ENCODE measurements around the gene CBFA2T3.
A peak's percentile ranks its signal among the peaks of the same experiment; 100 is the strongest.

CBFA2T3 gene

GRCh38 chr16:88856122-88856827 is 120.7 kb downstream of the CBFA2T3 start:
- in situ Hi-C loops (cut with HindIII; ENCODE audit: low sequenced_read_pairs): loop anchor here (25.0 kb wide), 1 partner anchor 94 kb away; no protein-coding TSS in a partner anchor
- H3K4me3 ChIP-seq (ENCODE audit: low read depth, low read length): peak overlapping the region; percentile 80
- no peak for TF ChIP-seq CTCF (IDR thresholded peaks at IDR 0.05; ENCODE audit: low read depth, low read length, missing control alignments)
- no peak for DNase-seq (ENCODE audit: low read depth)

GRCh38 chr16:88855736-88856121 is 121.3 kb downstream of the CBFA2T3 start:
- in situ Hi-C loops (cut with HindIII; ENCODE audit: low sequenced_read_pairs): loop anchor here (25.0 kb wide), 1 partner anchor 93 kb away; no protein-coding TSS in a partner anchor
- DNase-seq (ENCODE audit: low read depth): no peak
- no peak for TF ChIP-seq CTCF (IDR thresholded peaks at IDR 0.05; ENCODE audit: low read depth, low read length, missing control alignments)
- H3K4me3 ChIP-seq (ENCODE audit: low read depth, low read length): peak overlapping the region; percentile 80

- H3K4me3 ChIP-seq (ENCODE audit: low read depth, low read length): no peak overlapping the region
- in situ Hi-C loops (cut with HindIII; ENCODE audit: low sequenced_read_pairs): loop anchor here (25.0 kb wide), 1 partner anchor 93 kb away; no protein-coding TSS in a partner anchor
- TF ChIP-seq CTCF (IDR thresholded peaks at IDR 0.05; ENCODE audit: low read depth, low read length, missing control alignments): no peak
- DNase-seq (ENCODE audit: low read depth): no peak
These were observed 121.8 kb downstream of the CBFA2T3 start for GRCh38 chr16:88855176-88855575.

- in situ Hi-C loops (cut with HindIII; ENCODE audit: low sequenced_read_pairs): loop anchor here (25.0 kb wide), 1 partner anchor 92 kb away; no protein-coding TSS in a partner anchor
- H3K4me3 ChIP-seq (ENCODE audit: low read depth, low read length): no peak overlapping the region
- TF ChIP-seq CTCF (IDR thresholded peaks at IDR 0.05; ENCODE audit: low read depth, low read length, missing control alignments): no peak
- no peak for DNase-seq (ENCODE audit: low read depth)
These were observed 122.5 kb downstream of the CBFA2T3 start for GRCh38 chr16:88854306-88855111.

GRCh38 chr16:88853325-88853941 is 123.6 kb downstream of the CBFA2T3 start:
- in situ Hi-C loops (cut with HindIII; ENCODE audit: low sequenced_read_pairs): loop anchor here (25.0 kb wide), 1 partner anchor 91 kb away; no protein-coding TSS in a partner anchor
- DNase-seq (ENCODE audit: low read depth): no peak
- no peak for TF ChIP-seq CTCF (IDR thresholded peaks at IDR 0.05; ENCODE audit: low read depth, low read length, missing control alignments)
- H3K4me3 ChIP-seq (ENCODE audit: low read depth, low read length): no peak overlapping the region

GRCh38 chr16:88851616-88852015 is 125.4 kb downstream of the CBFA2T3 start:
- no peak overlapping the region for H3K4me3 ChIP-seq (ENCODE audit: low read depth, low read length)
- TF ChIP-seq CTCF (IDR thresholded peaks at IDR 0.05; ENCODE audit: low read depth, low read length, missing control alignments): no peak
- in situ Hi-C loops (cut with HindIII; ENCODE audit: low sequenced_read_pairs): loop anchor here (25.0 kb wide), 1 partner anchor 89 kb away; no protein-coding TSS in a partner anchor
- DNase-seq (ENCODE audit: low read depth): no peak
